Endothelial cell (in vitro differentiated cells): ENCODE data around the gene LDLRAD2. TPM values are rescaled to one million over a fixed set of nuclear protein-coding genes. Genes with fewer than 3 reads are reported as not detected.
"Not testable (repeated sequence)": the region's sequence is repeated elsewhere in the genome, so short reads cannot be mapped to it uniquely, and the experiment has no call there.

Experiments used
- DNase-seq: peaks from one replicate; pipeline ENCODE4 v3.0.0; 2021; ENCODE audit warnings: low spot score
- H3K27ac Mint-ChIP-seq: one replicate; pipeline ENCODE4 v1.8.0; 2021; ENCODE audit warnings: mixed read lengths, inconsistent platforms; ENCODE audit not compliant: unreplicated experiment
- H3K27me3 Mint-ChIP-seq: one replicate; pipeline ENCODE4 v1.8.0; 2021; ENCODE audit warnings: mild to moderate bottlenecking, moderate library complexity, mixed read lengths, inconsistent platforms; ENCODE audit not compliant: unreplicated experiment
- H3K36me3 Mint-ChIP-seq: one replicate; pipeline ENCODE4 v1.8.0; 2021; ENCODE audit warnings: mild to moderate bottlenecking, low read depth, mixed read lengths, inconsistent platforms; ENCODE audit not compliant: unreplicated experiment
- H3K4me1 Mint-ChIP-seq: one replicate; pipeline ENCODE4 v1.8.0; 2021; ENCODE audit warnings: mild to moderate bottlenecking, mixed read lengths, inconsistent platforms; ENCODE audit not compliant: unreplicated experiment
- H3K4me3 Mint-ChIP-seq: one replicate; pipeline ENCODE4 v1.8.0; 2021; ENCODE audit warnings: mild to moderate bottlenecking, mixed read lengths, inconsistent platforms; ENCODE audit not compliant: unreplicated experiment
- H3K9me3 Mint-ChIP-seq: one replicate; pipeline ENCODE4 v1.8.0; 2021; ENCODE audit warnings: mixed read lengths, inconsistent platforms; ENCODE audit not compliant: unreplicated experiment
- CTCF ChIP-seq: fragments of 200-600 bp; sonication (generic); IDR thresholded peaks from one replicate; pipeline ENCODE4 v1.5.0; 2021; ENCODE audit warnings: antibody characterized with exemption; ENCODE audit not compliant: unreplicated experiment
- total RNA-seq: library from RNA; stranded (reverse); fragmentation: NEBNext Ultra II Directional; extraction: Animal tissue kit (Norgen Biotek cat#: 25700); gene quantifications from one replicate; pipeline ENCODE4 v1.2.1, GENCODE V29; 2021; ENCODE audit not compliant: unreplicated experiment

The LDLRAD2 gene
- total RNA-seq, 1 donor from 2014 or later: 1.3 TPM

- no peaks in the 10 kb centered on the region for H3K9me3 Mint-ChIP-seq
- no peak for TF ChIP-seq CTCF
- peaks cover 38% of the 10 kb centered on the region for H3K36me3 Mint-ChIP-seq
- peak overlapping the region; percentile 49 for H3K4me3 Mint-ChIP-seq
- peak overlapping the region; percentile 63 for H3K27ac Mint-ChIP-seq
- peaks cover 5% of the 10 kb centered on the region for H3K4me1 Mint-ChIP-seq
- H3K27me3 Mint-ChIP-seq: peaks cover 21% of the 10 kb centered on the region
- no peak for DNase-seq
Measured at GRCh38 chr1:21823206-21823979, 11.3 kb downstream of the LDLRAD2 start.

GRCh38 chr1:21823980-21824702 lies 12.1 kb downstream of the LDLRAD2 start:
- H3K4me1 Mint-ChIP-seq: peaks cover 3% of the 10 kb centered on the region
- peak overlapping the region; percentile 49 for H3K4me3 Mint-ChIP-seq
- peaks cover 19% of the 10 kb centered on the region for H3K27me3 Mint-ChIP-seq
- no peak for TF ChIP-seq CTCF
- H3K9me3 Mint-ChIP-seq: no peaks in the 10 kb centered on the region
- peaks cover 38% of the 10 kb centered on the region for H3K36me3 Mint-ChIP-seq
- DNase-seq: no peak
- no peak overlapping the region for H3K27ac Mint-ChIP-seq

GRCh38 chr1:21824926-21825325 lies 12.9 kb downstream of the LDLRAD2 start:
- TF ChIP-seq CTCF: no peak
- Mint-ChIP-seq H3K4me1 (peaks cover 3% of the 10 kb centered on the region), H3K27me3 (peaks cover 15% of the 10 kb centered on the region), H3K36me3 (peaks cover 34% of the 10 kb centered on the region), H3K9me3 (no peaks in the 10 kb centered on the region), H3K4me3 (no peak overlapping the region), H3K27ac (no peak overlapping the region)
- no peak for DNase-seq

- no peak overlapping the region for H3K27ac Mint-ChIP-seq
- TF ChIP-seq CTCF: no peak
- no peak for DNase-seq
- peaks cover 13% of the 10 kb centered on the region for H3K27me3 Mint-ChIP-seq
- peaks cover 31% of the 10 kb centered on the region for H3K36me3 Mint-ChIP-seq
- H3K4me1 Mint-ChIP-seq: peaks cover 3% of the 10 kb centered on the region
- H3K9me3 Mint-ChIP-seq: no peaks in the 10 kb centered on the region
- no peak overlapping the region for H3K4me3 Mint-ChIP-seq
Measured at GRCh38 chr1:21825393-21825792, 13.3 kb downstream of the LDLRAD2 start.

- not testable (repeated sequence) for H3K27ac Mint-ChIP-seq, H3K4me1 Mint-ChIP-seq, DNase-seq, H3K9me3 Mint-ChIP-seq, H3K27me3 Mint-ChIP-seq
- Mint-ChIP-seq H3K36me3 (peaks cover 22% of the 10 kb centered on the region), H3K4me3 (peak overlapping the region; percentile 7)
Measured at GRCh38 chr1:21826694-21827093, 14.6 kb downstream of the LDLRAD2 start.
